Pancreas (tissue), 10 donors: Measurements from ENCODE around the gene DCC. TPM values are rescaled to one million over a fixed set of nuclear protein-coding genes. Genes with fewer than 3 reads are reported as not detected.

Experiments
- ATAC-seq, 4 donors: fragments of 200-7000 bp; cut with Tn5 transposase; one replicate each; pipeline versions ENCODE4 v1.8.0 to v1.9.1; 2020; ENCODE audit warnings: mild to moderate bottlenecking in 4 of 4, moderate library complexity in 4 of 4
- DNase-seq, 6 donors: peaks; one replicate each; pipeline ENCODE4 v3.0.0-alpha.2; 2020
- FAIRE-seq: peaks from 2 replicates; lab custom pipeline; 2012; peaks lifted over from hg19 to GRCh38; lab: Jason Lieb, UNC
- H3K27ac ChIP-seq, 4 donors: fragments of 200-600 bp; sonication (generic); 1 replicate in 3 of 4; 2 replicates in 1 of 4; pipeline versions ENCODE4 v1.5.0 to v1.8.0; 2020
- H3K27me3 ChIP-seq, 4 donors: fragments of 200-600 bp; one replicate each; pipeline ENCODE4 v1.8.0; 2021
- H3K36me3 ChIP-seq, 3 donors: fragments of 200-600 bp; sonication (generic) in 1 of 3; one replicate each; pipeline versions ENCODE4 v1.5.0 to v1.8.0; 2020 to 2021
- H3K4me1 ChIP-seq, 3 donors: fragments of 200-600 bp; one replicate each; pipeline ENCODE4 v1.8.0; 2021
- H3K4me3 ChIP-seq, 4 donors: fragments of 200-600 bp; sonication (generic) in 2 of 4; one replicate each; pipeline versions ENCODE4 v1.5.0 to v1.8.0; 2020 to 2021
- H3K9me3 ChIP-seq, 4 donors: fragments of 200-600 bp; one replicate each; pipeline ENCODE4 v1.8.0; 2021
- WGBS, 2 donors: extraction: QIAGEN DNeasy Blood & Tissue Kit; methylation state at CpG; one replicate each; pipeline ENCODE4 v1.1.7; 2013; 5-methylcytosine and 5-hydroxymethylcytosine counted together
- intact Hi-C, 3 donors: fragments of 100-400 bp; cut with DNase I; formaldehyde crosslinking; loops; one replicate each; pipeline versions ENCODE4 v1.11.1 to v1.14.2; 2022
- polyA plus RNA-seq, 2 donors: library from polyadenylated mRNA; stranded (reverse); fragments of 200-250 nt; gene quantifications; one replicate each; pipeline ENCODE4 v1.2.3, GENCODE V29; 2013
- total RNA-seq, 6 donors: library from RNA; stranded (reverse); fragmentation: NEBNext Ultra II Directional in 4 of 6; extraction: Animal tissue kit (Norgen Biotek cat#: 25700) in 4 of 6; gene quantifications; one replicate each; pipeline versions ENCODE4 v1.2.1 to v1.2.4, GENCODE V29; 2021 to 2023
- TF ChIP-seq, protein P1 (sequence below), 4 donors: fragments of 200-600 bp; sonication (generic) in 3 of 4; IDR thresholded peaks; one replicate each; pipeline versions ENCODE4 v1.5.0 to v1.8.0; 2021; ENCODE audit warnings: antibody characterized with exemption in 4 of 4
- donor health status: healthy with polysubstance abuse.
- donor health status: DM: no; HTN: no; CAD: no; lungs with moderate emphysema.
- donor health status: DM: no; HTN: no; CAD: no.
- donor health status: control.
- donor health status: control.
- donor health status: Bipolar disorder and iron deficiency.
- donor health status: DM: yes; HTN: yes; CAD: no.
- donor health status: DM: no; HTN: no; CAD: no.
- donor health status: DM: no; HTN: no; CAD: no.
- donor health status: DM: yes; HTN: yes; CAD: no.

The DCC gene
- total and polyA plus RNA-seq, 8 donors, result 0.18 to 0.44 (median 0.28) TPM; not detected in 1

DNA sequence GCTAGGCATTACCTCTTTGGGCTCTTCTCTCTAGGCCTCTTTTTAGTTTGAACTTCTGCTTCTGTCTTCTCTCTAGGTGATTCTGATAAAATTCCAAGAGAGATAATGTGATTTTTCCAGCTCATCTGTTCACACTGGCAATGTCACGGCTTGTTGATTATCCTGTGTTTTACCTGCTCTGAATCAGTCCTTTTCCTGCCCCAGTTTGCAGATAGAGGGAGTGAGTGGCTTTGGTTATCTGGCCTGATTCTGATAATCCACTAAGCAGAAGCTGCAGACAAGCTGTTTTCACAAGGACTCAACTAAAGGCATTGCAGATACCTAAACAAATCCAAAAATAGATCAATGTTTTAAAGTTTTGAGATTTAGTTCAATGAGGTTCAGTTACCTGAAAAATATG, 111.9 kb downstream of the DCC start:
- ATAC-seq, result no peak
- H3K27ac ChIP-seq, result no peak overlapping the region
- no peak for FAIRE-seq
- no peak overlapping the region for H3K4me3 ChIP-seq
- no peaks in the 10 kb centered on the region for H3K36me3 ChIP-seq
- WGBS, 2 donors, result 51 to 55% methylated on average over 1 of the region's 1 CpG
- intact Hi-C loops, result no loop called here
- no peak for DNase-seq
- H3K4me1 ChIP-seq, result no peaks in the 10 kb centered on the region
- H3K27me3 ChIP-seq, result no peaks in the 10 kb centered on the region
- H3K9me3 ChIP-seq, result no peaks in the 10 kb centered on the region
- TF ChIP-seq, protein P1, sequence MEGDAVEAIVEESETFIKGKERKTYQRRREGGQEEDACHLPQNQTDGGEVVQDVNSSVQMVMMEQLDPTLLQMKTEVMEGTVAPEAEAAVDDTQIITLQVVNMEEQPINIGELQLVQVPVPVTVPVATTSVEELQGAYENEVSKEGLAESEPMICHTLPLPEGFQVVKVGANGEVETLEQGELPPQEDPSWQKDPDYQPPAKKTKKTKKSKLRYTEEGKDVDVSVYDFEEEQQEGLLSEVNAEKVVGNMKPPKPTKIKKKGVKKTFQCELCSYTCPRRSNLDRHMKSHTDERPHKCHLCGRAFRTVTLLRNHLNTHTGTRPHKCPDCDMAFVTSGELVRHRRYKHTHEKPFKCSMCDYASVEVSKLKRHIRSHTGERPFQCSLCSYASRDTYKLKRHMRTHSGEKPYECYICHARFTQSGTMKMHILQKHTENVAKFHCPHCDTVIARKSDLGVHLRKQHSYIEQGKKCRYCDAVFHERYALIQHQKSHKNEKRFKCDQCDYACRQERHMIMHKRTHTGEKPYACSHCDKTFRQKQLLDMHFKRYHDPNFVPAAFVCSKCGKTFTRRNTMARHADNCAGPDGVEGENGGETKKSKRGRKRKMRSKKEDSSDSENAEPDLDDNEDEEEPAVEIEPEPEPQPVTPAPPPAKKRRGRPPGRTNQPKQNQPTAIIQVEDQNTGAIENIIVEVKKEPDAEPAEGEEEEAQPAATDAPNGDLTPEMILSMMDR (IDR thresholded peaks at IDR 0.05), result no peak

DNA sequence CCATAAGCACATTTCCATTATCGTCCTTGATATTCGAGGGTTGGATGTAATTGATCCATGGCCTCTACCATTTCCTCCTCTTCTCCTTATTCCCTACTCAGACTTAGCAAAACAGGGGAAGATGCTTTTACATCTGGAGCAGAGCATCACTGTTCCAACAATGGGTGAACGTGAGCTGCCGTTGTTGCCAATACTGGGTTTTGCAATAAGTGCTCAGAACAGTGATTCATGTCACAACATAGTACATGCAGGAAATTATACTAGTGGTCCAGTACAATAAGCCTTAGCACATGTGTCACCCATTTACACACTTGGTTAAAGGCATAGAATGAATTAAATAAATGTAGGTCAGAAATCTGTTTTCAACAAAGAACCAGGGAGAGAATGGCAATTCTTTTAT, 112.4 kb downstream of the DCC start:
- 80 to 94% methylated on average over 4 of the region's 4 CpGs for WGBS, 2 donors
- no peak for FAIRE-seq

DNA sequence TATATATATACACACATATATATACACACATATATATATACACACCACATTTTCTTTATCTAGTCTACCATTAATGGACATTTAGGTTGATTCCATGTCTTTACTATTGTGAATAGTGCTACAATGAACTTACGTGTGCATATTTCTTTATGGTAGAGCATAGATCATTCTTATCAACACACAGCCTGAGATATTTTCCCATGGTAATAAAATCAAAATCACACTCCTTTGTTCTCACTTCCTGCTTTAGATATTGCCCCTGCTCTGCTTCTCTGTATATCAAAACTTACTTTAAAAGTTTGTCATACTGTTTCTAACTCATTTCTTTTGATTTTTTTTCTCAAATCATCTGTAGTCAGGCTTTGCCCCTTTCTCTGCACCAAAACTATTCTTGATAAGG, 119.9 kb downstream of the DCC start:
- FAIRE-seq (no peak), DNase-seq (no peak), ATAC-seq (no peak)
- H3K27me3 ChIP-seq, result no peaks in the 10 kb centered on the region
- no peaks in the 10 kb centered on the region for H3K4me1 ChIP-seq
- H3K9me3 ChIP-seq, result no peaks in the 10 kb centered on the region
- H3K4me3 ChIP-seq, result no peak overlapping the region
- WGBS, 2 donors, result 77 to 85% methylated on average over 1 of the region's 1 CpG
- no peaks in the 10 kb centered on the region for H3K36me3 ChIP-seq
- intact Hi-C loops, result no loop called here
- no peak overlapping the region for H3K27ac ChIP-seq
- TF ChIP-seq, protein P1 (IDR thresholded peaks at IDR 0.05), result no peak

More for the DNA sequence above, 112.4 kb downstream of the DCC start:
- Histone ChIP-seq H3K4me1 (no peaks in the 10 kb centered on the region), H3K36me3 (no peaks in the 10 kb centered on the region), H3K27ac (no peak overlapping the region), H3K9me3 (no peaks in the 10 kb centered on the region), H3K4me3 (no peak overlapping the region), H3K27me3 (no peaks in the 10 kb centered on the region)
- DNase-seq (no peak), ATAC-seq (no peak)
- TF ChIP-seq, protein P1 (IDR thresholded peaks at IDR 0.05), result no peak
- intact Hi-C loops, result no loop called here

DNA sequence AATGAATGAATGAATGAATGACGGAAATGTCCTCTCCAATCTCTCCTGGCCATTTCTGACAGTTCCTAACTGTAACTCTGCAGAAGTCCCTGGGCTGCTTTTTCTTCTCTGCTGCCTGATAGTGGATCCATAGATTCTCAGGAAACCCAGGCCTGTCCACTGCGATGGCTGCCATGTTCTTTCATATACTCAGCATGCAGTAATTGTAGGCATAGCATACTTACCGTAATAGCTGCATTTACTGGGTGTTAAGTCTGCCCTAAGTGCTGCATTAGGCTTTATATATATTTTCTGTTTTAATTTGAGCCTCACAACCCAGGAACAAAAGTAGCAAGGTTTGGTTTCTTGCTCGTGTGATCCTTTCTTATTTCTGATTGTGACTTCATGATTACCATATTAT, 122.9 kb downstream of the DCC start:
- TF ChIP-seq, protein P1 (IDR thresholded peaks at IDR 0.05), result no peak
- no peaks in the 10 kb centered on the region for H3K27me3 ChIP-seq
- intact Hi-C loops, result no loop called here
- no peaks in the 10 kb centered on the region for H3K4me1 ChIP-seq
- WGBS, 2 donors, result 74 to 81% methylated on average over 4 of the region's 4 CpGs
- no peaks in the 10 kb centered on the region for H3K9me3 ChIP-seq
- ATAC-seq (no peak), FAIRE-seq (no peak), DNase-seq (no peak)
- H3K36me3 ChIP-seq, result no peaks in the 10 kb centered on the region
- no peak overlapping the region for H3K4me3 ChIP-seq
- H3K27ac ChIP-seq, result no peak overlapping the region

DNA sequence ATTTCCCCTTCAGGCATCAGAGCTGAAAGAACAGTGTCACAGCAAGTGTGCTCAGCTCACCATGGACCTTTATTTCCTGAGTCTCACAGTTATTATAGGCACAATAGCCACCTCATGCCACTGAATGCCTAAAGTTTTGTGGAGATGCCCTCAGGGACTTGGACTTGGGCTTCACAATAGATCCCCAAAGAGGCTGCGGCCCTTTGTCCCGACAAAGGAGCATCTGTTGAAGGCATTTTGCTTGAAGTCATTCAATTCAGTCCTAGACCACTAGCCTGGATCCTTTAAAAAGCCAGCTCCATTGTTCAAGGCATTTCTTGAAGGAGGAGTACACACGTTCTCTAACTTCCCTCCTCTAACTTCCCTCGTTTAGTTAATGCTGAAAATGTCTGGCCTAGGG, 125.4 kb downstream of the DCC start:
- no peak for FAIRE-seq
- Histone ChIP-seq H3K9me3 (no peaks in the 10 kb centered on the region), H3K4me1 (no peaks in the 10 kb centered on the region), H3K27me3 (no peaks in the 10 kb centered on the region), H3K27ac (no peak overlapping the region), H3K4me3 (no peak overlapping the region), H3K36me3 (no peaks in the 10 kb centered on the region)
- 62 to 68% methylated on average over 4 of the region's 4 CpGs for WGBS, 2 donors
- TF ChIP-seq, protein P1 (IDR thresholded peaks at IDR 0.05), result no peak
- intact Hi-C loops, result no loop called here
- no peak for ATAC-seq
- no peak for DNase-seq
